ENCODE measurements around the gene IGDCC3. TPM values are rescaled to one million over a fixed set of nuclear protein-coding genes. Genes with fewer than 3 reads are reported as not detected.

IGDCC3 gene
- total and polyA plus RNA-seq, 10 donors: 0.03 to 0.34 (median 0.03) TPM; not detected in 7

DNA sequence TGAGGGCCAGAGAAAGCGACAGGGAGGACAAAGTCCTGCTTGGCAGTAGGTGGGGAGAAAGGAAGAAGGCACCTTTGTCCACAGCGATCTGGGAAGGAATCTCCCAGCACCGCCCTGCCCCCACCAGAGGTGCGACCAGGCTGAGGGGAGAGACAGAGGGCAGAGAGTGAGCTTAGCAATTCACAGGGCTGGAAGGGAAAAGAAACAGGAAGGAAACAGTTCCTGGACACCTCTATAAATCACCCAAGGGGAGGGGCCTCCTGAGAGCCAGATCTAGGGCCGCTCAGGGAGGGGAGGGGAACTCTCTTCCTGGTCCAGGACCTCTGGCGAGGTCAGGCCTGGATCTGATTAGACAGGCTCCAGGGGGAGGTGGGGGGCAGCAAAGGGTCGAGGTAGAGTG lies 37.9 kb downstream of the IGDCC3 start:
- Histone ChIP-seq H3K4me3 (no peak overlapping the region), H3K4me1 (peaks cover 0 to 9% (median 2%) of the 10 kb centered on the region in 6 donors), H3K9me3 (no peaks in the 10 kb centered on the region), H3K36me3 (no peaks in the 10 kb centered on the region), H3K27me3 (replicated peaks in 1 of 7) (peaks cover 0 to 54% (median 0%) of the 10 kb centered on the region in 7 donors), H3K27ac (no peak overlapping the region)
- WGBS, 5 donors: 19 to 35% (median 24%) methylated on average over 7 of the region's 7 CpGs
- no peak for TF ChIP-seq POLR2AphosphoS5 (IDR thresholded peaks at IDR 0.05)
- TF ChIP-seq, protein P1, sequence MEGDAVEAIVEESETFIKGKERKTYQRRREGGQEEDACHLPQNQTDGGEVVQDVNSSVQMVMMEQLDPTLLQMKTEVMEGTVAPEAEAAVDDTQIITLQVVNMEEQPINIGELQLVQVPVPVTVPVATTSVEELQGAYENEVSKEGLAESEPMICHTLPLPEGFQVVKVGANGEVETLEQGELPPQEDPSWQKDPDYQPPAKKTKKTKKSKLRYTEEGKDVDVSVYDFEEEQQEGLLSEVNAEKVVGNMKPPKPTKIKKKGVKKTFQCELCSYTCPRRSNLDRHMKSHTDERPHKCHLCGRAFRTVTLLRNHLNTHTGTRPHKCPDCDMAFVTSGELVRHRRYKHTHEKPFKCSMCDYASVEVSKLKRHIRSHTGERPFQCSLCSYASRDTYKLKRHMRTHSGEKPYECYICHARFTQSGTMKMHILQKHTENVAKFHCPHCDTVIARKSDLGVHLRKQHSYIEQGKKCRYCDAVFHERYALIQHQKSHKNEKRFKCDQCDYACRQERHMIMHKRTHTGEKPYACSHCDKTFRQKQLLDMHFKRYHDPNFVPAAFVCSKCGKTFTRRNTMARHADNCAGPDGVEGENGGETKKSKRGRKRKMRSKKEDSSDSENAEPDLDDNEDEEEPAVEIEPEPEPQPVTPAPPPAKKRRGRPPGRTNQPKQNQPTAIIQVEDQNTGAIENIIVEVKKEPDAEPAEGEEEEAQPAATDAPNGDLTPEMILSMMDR (IDR thresholded peaks at IDR 0.05 in 8 of 11, conservative IDR thresholded peaks at IDR 0.05 in 3 of 11): no peak
- DNase-seq: peak; percentile 37
- intact Hi-C loops (cut with DNase I; ENCODE audit: low total_unique reads): no loop called here

DNA sequence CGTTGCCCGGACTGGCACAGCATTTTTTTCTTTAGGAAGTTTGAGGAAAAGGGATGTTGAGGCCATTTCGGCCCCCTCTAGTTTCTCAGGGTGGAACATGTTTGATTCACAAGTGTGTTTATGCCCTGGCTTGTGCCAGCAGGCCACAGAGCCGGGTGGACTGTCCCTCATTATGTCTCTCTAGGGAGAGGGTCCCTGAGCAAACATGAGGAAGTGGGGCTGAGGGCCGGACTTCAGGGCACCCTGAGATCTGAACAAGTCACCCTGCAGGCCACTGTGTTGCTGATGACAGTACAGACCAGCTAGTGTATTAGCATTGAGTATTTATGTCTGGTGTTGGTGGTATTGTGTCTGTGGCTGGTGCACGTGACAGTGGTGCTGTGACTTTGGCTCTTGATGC lies 38.4 kb downstream of the IGDCC3 start:
- Histone ChIP-seq H3K4me3 (no peak overlapping the region), H3K9me3 (no peaks in the 10 kb centered on the region), H3K4me1 (peaks cover 0 to 9% (median 2%) of the 10 kb centered on the region in 6 donors), H3K27me3 (replicated peaks in 1 of 7) (peaks cover 0 to 59% (median 0%) of the 10 kb centered on the region in 7 donors), H3K36me3 (no peaks in the 10 kb centered on the region), H3K27ac (no peak overlapping the region)
- peak; percentile 53 for DNase-seq
- intact Hi-C loops (cut with DNase I; ENCODE audit: low total_unique reads): no loop called here
- WGBS, 5 donors: 67 to 79% (median 68%) methylated on average over 5 to 6 of the region's 6 CpGs
- no peak for TF ChIP-seq POLR2A (IDR thresholded peaks at IDR 0.05)
- TF ChIP-seq POLR2AphosphoS5 (IDR thresholded peaks at IDR 0.05): no peak
- TF ChIP-seq, protein P1 (IDR thresholded peaks at IDR 0.05 in 8 of 11, conservative IDR thresholded peaks at IDR 0.05 in 3 of 11): no peak

DNA sequence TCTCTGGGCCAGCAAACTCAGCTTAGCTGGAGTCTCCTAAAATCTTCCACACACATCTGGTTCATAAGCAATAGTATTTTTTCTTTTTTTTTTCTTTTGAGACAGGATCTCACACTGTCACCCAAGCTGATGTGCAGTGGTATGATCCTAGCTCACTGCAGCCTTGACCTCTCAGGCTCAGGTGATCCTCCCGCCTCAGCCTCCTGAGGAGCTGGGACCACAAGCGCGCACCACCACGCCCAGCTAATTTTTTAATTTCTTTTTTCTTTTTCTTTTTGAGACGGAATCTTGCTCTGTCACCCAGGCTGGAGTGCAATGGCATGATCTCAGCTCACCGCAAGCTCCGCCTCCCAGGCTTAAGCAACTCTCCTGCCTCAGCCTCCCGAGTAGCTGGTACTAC lies 39.0 kb downstream of the IGDCC3 start:
- Histone ChIP-seq H3K27me3 (replicated peaks in 1 of 7) (peaks cover 0 to 64% (median 0%) of the 10 kb centered on the region in 7 donors), H3K36me3 (no peaks in the 10 kb centered on the region), H3K4me1 (peaks cover 0 to 9% (median 2%) of the 10 kb centered on the region in 6 donors), H3K27ac (no peak overlapping the region), H3K9me3 (no peaks in the 10 kb centered on the region), H3K4me3 (no peak overlapping the region)
- TF ChIP-seq POLR2AphosphoS5 (IDR thresholded peaks at IDR 0.05): no peak
- DNase-seq: peak; percentile 29
- intact Hi-C loops (cut with DNase I; ENCODE audit: low total_unique reads): no loop called here
- 89 to 94% (median 93%) methylated on average over 8 of the region's 8 CpGs for WGBS, 5 donors

DNA sequence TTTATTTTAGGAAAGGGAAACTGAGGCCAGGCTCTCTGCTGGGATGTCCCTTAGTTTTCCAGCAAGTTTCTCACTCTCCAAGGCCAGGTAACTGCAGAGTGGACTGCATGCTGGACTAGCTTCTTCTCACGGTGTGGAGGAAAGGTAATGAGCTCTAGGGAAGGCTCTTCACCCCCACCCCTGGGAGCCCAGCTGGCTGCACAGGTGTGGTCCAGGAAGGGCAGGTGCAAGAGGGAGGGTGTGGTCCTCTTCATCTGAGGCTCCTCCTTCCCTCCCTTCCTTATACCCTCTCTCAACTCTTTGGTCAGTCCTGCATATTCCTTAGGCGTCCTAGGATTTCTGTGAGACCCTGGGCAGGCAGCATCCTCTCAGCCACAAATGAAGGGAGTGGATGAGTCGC lies 39.4 kb downstream of the IGDCC3 start:
- intact Hi-C loops (cut with DNase I; ENCODE audit: low total_unique reads): no loop called here
- H3K27ac ChIP-seq: no peak overlapping the region
- no peak overlapping the region for H3K4me3 ChIP-seq
- peak; percentile 10 for DNase-seq
- no peaks in the 10 kb centered on the region for H3K36me3 ChIP-seq
- no peaks in the 10 kb centered on the region for H3K9me3 ChIP-seq
- H3K27me3 ChIP-seq (replicated peaks in 1 of 7): peaks cover 0 to 64% (median 0%) of the 10 kb centered on the region in 7 donors
- TF ChIP-seq POLR2AphosphoS5 (IDR thresholded peaks at IDR 0.05) (no peak), POLR2A (IDR thresholded peaks at IDR 0.05) (no peak)
- TF ChIP-seq, protein P1 (IDR thresholded peaks at IDR 0.05 in 8 of 11, conservative IDR thresholded peaks at IDR 0.05 in 3 of 11): no peak
- H3K4me1 ChIP-seq: peaks cover 0 to 9% (median 2%) of the 10 kb centered on the region in 6 donors
- 61 to 92% (median 76%) methylated on average over 3 of the region's 3 CpGs for WGBS, 5 donors
